HG02798 (cell line): ENCODE measurements around the gene DZIP1.

Experiments
- ATAC-seq: cut with Tn5 transposase; IDR thresholded peaks from one replicate; pipeline ENCODE4 v1.9.1; 2021; ENCODE audit warnings: mild to moderate bottlenecking; ENCODE audit not compliant: unreplicated experiment, poor library complexity

Gene DZIP1

DNA sequence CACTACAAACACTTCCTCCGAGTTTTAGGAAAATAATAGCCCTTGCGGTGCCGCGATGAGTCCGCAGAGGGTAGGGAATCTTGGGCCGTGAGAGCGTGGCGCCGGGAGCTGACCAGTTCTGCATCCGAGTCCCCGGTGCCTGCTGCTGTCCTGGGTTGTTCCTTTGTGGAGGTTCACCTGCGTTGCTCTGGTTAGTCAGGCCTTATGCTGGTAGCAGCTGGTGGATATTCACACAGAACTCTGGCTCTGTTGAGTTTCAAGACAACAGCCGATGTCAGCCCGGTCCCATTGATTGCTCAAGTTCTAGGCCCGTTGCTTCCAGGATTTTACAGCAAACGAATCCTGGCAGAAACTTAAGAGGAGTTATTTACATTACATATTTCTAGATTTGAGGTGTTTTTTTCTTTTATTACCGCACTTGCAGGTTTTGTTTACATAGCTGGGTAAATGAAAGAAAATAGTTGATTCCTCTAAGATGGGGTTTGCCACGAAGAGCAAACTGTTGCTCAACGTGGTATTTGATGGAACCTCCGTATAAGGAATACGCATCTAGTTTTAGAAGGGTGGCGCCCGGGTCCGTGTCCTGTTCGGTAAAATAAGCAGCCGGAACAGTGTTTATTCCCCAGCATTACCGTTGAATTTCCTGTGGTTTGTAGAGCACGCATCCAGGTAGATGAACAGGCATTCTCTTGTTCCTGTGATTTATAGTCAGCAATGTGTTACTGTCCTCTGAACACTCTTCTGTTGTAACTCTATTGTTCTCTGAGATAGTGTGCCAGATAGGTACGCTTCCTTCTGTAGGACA lies 90.7 kb downstream of the DZIP1 start:
- no peak for ATAC-seq

DNA sequence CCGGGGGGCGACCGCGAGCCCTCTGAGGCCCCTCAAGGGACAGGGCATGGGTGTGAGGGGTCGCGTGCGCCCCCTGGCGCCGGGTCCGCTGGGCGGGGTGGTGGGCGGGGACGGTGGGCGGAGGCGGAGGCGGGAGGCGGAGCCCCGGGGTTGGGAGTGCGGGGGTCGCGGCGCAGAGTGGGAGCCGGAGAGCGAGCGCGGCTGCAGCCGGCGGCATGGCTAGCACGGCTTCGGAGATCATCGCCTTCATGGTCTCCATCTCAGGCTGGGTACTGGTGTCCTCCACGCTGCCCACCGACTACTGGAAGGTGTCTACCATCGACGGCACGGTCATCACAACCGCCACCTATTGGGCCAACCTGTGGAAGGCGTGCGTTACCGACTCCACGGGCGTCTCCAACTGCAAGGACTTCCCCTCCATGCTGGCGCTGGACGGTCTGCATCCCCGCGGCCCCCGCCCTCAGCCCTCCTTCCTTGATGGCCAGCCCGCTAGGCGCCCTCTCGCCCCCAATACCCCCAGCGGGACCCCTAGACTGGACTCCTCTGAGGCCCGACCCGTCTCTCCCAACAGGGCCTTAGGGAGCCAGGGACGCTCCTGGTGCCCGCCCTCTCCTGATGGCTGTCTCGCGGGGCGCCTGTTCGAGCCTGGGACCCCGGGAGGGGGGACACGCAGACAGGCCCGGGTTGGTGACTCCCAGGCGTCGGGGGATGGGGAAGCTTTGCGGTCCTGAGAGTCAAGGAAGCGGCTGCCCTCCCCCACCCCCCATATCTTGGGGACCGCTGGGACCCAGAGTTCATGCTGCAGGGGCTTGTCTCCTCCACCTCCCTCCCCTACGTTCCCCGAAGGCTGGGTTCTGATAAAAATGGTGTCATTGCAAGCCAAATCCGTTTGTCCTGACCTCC lies 91.7 kb downstream of the DZIP1 start, which contains the start of gene CLDN10:
TSS of gene CLDN10 (plus strand) at position 182 of the 903 bp plus-strand sequence. CDS start at position 216, 34 bp downstream.
- peak; percentile 35 for ATAC-seq

DNA sequence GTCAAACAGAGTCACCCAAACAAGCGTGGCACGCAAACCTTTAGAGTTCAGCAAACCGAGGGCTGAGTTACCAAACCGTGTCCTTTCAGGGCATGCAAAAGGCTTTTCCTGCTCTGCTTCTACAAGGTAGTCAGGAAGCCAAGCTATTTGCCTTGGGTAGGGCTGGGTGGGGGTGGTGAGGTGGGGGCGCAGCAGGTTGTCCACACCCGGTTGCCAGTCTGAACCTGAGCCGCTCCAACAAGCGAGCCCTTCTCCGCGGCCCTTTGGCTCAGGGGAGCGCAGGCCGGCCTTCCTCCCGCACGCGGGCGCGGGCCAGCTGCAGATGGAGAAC lies 92.3 kb downstream of the DZIP1 start:
- ATAC-seq = no peak

DNA sequence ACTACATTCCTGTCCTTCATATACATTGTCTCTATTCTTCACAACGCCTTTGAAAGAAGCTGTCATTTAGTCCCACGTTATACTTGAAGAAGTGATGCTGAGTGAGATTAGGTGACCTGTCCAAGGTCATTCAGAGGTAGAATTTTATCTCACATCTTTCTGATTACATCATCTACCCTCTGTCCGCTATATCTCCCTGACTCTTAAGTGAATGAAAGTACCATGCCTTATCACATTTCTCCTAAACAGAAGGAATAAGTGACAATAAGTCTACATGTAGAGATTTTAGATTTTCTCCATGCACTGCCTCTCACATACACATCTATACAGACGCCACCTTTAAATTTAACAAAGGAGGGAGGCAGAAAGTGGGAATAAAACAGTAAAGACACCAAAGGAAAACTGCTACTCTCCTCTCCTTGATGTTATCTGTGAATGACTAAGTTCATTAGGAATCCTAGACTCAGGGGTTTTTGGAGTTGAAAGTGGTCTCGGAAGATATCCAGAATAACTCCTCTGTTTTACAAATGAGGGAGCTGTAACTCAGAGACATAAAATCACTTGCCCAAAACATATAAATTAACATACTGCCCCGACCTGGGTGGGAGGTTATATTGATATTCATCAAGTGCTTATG lies 96.9 kb downstream of the DZIP1 start:
- no peak for ATAC-seq

DNA sequence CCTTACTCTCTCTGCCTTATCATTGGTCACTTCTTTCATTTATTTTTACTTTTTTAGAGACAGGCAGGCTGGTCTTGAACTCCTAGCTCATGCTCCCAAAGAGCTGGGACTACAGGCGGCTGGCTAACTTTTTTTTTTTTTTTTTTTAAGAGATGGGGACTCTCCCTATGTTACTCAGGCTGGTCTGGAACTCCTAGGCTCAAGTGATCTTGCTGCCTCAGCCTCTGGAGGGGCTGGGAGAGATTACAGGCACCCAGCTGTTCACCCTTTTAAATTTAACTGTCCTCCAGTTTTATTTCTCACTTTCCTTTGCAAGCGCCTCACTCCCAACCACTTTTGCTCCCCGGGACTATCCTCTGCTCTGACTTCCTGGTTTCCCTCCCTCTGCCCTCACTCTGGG lies 97.6 kb downstream of the DZIP1 start:
- no peak for ATAC-seq

DNA sequence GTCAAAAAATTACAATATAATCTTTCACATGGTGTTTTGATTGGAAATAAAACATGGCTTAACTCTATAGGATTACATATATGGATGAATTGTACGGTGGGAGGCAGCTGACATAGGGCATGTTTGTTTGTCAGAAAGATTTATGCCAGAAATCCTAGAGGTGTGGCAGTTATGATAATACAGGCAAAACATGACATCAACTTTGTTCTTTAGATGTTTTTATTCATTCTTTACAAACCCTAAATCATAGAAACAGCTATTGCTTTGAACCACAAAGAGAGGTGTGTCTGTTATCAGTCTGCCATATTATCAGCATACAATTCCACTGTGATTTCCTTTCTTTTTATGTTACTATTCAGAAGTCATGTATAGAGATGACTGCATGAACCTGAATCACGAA lies 100.2 kb downstream of the DZIP1 start:
- no peak for ATAC-seq

DNA sequence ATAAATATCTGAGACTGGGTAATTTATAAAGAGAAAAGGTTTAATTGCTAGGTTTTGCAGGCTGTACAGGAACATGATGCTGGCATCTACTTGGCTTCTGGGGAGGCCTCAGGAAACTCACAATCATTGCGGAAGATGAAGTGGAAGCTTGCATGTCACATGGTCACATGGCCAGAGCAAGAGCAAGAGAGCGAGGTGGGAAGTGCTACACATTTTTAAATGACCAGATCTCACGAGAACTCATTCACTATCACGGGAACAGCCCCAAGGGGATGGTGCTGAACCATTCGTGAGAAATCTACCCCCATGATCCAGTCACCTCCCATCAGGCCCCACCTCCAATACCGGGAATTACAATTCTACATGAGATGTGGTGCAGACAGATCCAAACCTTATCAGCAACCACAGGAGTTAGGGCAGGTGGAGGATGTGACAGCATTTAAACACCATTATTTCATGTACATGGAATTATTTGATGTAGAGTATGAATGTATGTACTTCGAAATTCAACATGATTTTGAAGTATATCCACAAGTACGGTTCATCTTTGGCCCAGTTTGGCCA lies 102.5 kb downstream of the DZIP1 start:
- no peak for ATAC-seq

DNA sequence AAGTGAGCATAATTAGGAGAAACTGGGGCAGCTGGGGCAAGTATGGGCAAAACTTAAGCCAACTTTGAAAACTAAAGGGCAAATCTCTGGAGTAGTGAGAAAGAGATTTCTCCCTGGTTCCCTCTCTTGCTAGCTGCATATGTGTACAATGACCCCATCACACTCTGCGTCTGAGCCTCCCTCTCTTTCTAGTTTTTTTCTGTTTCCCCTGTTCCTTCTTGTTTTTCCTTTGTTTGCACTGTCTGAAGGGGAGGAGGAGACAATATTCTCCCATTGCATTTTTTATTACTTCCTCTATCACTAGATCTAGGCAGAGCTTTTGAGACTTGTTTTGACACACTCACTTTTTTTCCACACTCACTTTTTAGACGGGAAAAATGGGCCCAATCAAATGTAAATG lies 103.2 kb downstream of the DZIP1 start:
- no peak for ATAC-seq

DNA sequence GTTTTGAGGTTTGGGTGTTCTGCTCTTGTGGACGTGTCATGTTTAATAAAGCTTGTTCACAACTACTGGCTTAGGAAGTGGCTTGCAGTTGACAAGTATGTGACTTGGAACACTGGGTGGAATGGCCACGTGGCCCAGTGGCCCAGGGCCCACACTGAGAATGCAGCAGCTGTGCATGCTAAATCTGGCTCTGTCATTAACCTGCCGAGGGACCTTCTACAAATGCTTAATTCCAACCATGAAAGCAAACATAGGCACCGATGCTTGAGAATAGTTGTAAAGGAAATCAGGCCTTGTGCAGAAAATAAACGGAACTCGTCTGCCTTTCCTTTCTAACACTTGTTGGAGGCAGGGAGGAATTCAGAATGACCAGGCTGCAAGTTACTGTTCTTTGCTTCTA lies 103.6 kb downstream of the DZIP1 start:
- no peak for ATAC-seq

DNA sequence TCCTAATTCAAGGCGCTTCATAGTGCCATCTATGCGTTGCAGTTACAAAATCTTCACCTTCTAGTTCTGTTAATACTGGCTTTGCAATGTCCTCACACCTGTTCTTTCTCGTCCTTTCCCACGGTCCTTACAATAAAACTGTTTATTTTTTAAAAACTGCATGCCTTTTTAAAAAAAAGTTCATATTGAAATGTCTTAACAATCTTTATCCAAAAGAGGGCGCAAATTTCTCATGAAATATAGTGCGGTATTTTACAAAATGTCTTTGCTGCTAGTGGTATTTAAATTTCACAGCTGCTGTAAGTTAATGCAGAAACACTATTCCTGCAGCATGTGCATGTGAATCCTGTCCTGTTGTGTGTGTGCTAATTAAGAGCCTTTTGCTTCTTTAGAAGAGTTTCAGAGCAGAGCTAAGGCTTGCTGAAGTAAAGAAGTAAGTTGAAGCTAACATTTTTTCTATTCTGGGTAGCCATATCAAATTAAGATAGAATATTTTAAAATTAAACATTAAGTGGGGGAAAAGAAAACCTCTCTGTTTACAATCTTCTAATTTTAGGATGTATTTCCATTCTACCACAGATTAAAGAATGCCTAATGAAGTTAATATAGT lies 107.8 kb downstream of the DZIP1 start:
- no peak for ATAC-seq

DNA sequence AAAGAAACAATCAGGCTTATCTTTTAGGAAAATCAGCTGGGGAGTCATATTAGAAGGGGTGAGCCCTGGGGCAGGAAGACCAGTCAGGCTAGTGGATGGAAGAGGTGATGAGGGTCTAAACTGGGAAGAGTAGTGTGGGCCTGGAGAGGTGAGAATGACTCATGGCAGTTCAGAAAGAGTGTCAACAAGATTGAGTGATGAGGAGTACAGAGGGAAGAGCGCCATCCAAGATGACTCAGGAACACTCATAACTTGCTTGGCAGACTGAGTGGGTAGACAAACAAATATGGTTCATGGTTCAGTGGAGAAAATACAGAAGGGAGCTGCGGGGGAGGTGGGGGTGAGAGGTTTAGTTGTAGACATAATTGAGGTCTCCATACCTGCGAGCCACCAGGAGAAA lies 109.3 kb downstream of the DZIP1 start:
- peak; percentile 73 for ATAC-seq

DNA sequence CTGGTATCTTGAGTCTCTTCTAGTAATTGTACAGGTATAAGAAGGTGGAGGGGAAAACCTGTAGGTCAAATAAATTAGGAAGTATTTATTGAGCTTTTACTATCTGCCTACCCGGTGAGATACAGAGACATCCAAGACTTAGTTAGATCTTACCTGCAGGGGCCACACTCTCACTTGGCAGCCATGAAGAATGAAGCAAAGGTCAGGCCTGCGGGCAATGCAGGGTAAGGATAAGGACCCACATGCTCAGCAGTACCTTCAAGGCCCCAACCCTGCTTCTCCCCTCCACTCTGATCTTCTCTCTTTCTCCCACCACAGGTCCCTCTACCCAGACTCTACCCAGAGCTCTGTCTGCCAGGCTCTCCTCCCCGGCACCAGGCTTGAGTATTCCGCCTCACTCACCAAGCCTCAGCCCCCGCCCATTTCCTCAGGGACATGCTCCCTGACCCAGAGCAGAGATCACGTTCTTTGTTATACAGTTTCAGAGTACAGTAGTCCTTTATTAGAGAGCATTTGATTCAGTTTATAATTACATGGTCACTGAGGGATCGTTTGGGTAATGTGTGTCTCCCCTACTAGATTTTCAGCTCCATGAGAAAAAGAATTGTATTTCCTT lies 110.9 kb downstream of the DZIP1 start:
- no peak for ATAC-seq

DNA sequence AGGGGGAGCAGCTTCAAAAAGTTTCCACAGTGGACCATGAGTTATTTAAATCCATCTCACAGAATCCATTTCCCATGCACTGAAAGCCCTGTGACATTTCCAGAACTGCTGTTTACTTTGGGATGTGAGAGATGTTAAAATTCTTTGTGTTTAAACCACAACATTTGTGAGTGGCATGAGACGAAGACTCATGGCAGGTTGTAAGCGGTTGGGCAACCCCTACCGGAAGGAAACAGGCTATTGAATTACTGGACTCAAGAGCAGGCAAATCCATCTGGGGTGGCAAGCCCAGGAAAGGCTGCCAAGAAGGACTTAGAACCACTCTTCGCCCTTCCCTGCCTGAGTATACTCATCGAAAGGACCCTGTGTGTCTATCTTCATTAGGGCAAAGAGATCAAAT lies 114.3 kb downstream of the DZIP1 start:
- no peak for ATAC-seq
